ENCODE measurements around the gene TECTA.

Gene TECTA

DNA sequence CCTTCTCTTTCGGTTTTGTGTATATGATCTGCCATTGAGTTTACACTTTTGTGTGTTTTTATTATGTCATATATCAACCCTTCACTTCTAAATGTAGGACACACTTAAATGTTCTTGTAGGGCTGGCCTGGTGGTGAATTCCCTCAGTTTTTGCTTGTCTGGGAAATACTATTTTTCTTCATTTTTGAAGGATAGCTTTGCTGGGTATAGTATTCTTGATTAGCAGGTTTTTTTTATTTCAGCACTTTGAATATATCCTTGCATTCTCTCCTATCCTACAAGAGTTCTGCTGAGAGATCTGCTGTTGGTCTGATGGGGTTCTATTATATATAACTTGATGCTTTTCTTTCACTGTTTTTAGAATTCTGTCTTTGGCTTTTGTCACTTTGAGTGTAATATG is 79.1 kb downstream of the TECTA start:
- no peak for DNase-seq

- no peak for DNase-seq
These were observed 87.7 kb downstream of the TECTA start for GRCh38 chr11:121188776-121189175.

DNA sequence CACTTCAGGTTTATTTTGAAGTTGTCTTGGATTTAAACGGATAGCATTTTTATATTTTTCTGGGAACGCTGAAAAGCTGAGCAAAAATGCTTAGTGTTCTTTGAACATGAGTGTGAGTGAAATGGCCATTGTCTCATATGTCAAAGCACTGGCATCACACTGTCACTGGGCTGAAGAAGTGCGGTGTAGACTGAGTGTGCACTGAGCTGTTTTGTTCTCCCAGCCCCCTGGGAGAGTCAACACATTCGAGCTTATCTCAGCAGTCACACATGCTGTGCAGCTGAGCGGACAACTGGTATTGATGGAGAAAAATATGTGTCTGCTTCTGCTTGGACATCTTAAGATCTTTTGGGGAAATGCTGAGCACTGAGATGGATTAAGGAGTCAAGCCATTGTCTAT is 90.8 kb downstream of the TECTA start:
- DNase-seq: no peak

DNA sequence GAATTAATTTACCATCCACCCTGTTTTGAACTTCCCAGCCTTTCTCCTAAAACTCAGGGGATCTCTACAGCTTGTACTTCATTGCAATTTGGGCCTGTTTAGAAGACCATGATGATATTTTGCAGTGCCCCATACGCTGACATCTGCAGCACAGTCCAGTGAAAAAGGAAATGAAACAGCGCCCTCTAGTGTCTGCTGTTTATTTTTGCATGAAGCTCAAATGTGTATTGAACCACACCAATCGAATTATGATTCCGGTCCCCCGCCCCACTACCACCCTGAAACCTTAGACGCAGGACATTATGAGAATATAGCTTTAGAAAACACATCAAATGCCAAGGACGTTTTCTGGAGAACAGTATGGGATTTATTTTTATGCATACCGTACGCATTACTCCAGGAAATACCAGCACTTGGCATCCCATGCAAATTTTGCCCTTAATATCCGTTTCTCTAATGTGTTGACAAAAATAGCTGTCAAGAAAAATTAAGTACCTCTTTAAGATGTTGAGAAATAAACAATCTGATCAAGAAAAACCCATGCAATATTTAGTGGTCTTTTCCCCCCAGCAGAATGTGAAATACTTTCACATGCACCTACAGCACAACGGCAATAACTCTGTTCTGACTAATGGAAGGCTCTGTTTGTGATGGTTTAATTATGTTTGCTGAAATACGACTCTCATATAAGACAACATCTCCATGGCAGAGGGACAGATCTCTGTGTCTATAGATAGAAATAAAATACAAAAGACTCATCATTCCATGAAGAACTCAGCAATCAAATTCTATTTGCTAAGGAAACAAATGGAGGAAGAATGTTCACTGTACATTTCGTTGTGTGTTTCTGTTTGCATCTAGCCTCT is 93.9 kb downstream of the TECTA start:
- peak; percentile 6 for DNase-seq

- DNase-seq: no peak
These were observed 97.4 kb downstream of the TECTA start for GRCh38 chr11:121198491-121198890.

DNA sequence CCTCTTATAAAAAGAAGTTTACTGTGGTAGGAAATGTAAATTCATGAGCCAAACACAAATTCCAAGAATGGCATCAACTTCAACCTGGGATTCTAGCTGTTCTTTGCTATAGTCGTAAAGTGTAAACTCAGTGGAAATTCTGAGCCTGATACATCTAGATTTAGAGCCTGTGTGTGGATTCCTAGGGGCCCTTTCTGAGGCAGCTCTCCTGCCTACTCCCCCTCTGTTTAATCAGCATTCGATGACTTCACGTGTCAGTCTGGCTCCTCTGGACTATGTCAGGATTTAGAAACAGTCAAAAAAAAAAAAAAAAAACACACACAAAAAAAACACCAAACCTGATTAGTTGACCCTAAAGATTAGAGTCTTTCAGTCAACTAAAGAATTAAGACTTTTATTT is 98.5 kb downstream of the TECTA start:
- DNase-seq: no peak

DNA sequence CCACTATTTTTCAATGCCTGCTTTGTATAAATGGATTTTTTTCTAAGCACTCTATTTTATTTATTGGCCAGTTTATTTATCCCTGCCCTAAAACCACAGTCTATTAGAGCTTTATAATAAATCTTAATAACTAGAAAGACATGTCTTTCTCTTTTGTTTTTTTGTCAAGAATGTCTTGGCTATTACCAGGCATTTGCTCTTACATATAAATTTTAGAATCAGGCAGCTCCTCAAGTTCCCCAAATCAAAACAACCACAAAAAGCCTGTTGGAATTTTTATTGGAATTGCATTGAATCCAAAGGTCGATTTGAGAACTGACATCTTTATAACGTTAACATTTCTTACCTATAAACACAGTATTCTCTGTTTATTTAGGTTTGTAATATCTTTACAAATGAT is 105.8 kb downstream of the TECTA start:
- DNase-seq: no peak

DNA sequence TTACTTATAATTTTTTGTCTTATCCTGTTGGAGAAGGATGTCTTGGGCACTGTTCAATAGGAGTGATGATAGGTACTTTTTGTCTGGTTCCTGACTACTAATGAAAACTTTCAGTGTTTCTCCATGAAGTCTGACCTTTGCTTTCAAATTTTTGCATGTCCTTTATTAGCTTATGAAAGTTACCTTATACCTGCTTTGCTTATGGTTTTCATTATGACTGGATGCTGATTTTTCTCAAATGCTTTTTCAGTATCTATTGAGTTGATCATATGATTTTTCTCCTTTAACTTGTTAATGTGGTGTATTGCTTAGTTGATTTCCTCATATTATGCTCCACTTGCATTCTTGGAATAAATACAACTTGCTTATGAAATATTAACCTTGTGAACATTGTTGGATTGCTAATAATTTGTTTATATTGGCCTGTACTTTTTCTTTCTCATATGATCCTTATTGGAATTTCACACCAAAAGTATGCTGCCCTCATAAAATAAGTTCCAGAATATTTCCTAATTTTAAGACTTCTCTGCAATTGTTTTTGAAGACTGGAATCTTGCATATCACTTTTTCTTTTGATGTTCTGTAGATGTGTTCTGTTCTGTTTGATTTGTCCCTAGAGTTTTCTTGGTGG is 106.6 kb downstream of the TECTA start:
- no peak for DNase-seq

- DNase-seq: no peak
These were observed 109.5 kb downstream of the TECTA start for GRCh38 chr11:121210445-121211080.

DNA sequence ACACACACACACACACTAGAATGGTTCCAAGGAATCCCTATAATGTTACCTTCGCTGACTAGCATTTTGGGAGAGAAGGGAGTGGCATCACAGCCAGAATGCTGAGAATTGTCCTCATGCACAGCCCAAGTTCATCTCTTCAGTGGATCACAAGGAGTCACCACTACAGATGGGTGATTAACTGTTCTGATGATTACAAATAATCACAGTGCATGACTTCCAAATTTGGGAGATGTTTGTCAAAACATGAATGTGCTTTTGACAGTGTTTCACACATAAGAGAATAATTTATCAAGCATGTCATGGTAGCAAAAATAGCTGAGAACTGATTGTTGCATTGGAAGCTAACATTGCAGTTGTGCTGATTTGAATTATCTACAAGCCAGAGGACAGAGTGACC is 110.6 kb downstream of the TECTA start:
- no peak for DNase-seq

- DNase-seq: no peak
These were observed 111.7 kb downstream of the TECTA start for GRCh38 chr11:121212536-121213361.

DNA sequence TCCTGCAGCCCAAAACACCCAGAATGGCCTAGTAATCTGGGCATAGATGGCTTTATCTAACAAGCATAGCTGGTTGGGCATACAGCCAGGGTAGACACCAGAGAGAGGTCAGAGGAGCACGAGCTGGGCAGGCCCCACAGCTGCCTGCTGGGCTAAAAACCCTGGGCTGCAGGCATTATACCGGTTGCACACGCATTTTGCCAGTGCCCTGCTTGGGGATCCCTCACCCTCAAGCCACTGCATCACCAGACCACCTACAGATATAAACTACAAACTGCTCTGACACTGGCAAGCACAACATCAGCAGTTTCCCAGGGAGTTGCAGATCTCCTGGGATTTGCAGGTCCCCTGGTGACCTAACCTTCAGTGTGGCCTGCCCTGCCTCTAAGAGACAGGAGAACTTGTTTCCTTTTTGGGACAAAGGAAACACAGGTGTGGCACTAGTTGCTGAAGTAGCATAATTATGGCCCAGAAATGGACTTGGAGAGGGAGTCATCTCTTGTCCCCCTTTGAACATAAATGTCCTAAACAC is 112.4 kb downstream of the TECTA start:
- no peak for DNase-seq

- no peak for DNase-seq
These were observed 113.8 kb downstream of the TECTA start for GRCh38 chr11:121214861-121215260.

DNA sequence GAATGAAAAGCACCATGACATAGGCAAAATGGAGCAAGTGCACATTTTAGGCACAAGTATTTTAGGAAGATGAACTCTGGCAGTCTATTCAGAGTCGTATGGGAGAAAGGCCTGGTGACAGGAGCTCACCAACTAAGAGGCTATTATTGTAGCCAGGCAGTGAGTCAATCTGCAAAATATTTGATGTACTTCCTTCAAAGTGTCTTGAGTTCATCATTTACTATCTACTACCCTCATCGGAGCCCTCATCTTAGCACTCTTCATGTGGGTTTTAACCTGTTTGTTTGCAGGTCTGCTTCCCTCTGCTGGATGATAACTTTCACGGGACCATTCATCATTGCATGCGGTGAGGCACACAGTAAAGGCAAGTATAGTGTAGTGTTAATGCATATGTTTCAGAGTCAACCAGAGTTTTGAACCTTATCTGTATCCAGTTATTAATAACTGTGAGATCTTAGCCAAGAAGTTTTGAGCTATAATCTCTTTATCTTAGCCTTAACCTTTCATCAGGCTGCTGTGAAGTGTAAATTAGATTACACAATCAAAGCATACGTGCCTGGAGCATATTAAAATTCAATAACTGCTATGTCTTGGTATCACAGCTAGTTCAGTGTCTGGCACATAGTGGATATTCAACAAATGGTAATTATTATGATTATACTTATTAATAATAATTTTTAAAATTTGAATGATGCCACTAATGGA is 120.6 kb downstream of the TECTA start:
- DNase-seq: no peak

DNA sequence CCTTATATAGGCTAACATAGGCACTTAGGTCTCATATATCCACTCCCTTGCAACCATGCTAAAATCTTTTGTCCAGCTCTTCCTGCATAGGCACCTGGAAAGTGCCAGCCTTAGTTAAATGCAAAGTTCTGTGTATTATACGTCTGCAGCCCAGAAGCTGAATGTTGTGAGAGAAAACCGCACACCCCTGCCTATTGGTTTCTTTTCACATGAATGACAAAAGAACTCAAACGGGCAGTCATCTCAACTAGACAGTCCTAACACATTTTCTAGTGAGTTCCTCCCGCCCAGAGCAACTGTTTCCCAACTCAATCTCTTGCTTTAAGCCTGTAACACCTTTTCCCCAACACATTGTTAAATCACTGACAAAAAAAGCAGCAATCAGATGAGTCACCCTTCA is 122.1 kb downstream of the TECTA start:
- no peak for DNase-seq

DNA sequence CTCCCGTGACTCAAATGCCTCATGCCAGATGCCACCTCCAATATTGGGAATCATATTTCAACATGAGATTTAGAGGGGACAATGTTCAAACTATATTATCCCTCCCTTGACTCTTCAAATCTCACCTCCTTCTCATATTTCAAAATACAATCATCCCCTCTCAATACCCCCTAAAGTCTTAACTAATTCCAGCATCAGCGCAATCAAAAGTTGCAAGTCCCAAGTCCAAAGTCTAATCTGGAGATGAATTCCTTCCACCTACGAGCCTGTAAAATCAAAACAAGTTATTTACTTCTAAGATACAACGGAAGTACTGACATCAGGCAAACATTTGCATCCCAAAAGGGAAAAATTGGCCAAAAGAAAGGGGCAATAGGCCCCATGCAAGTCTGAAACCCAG is 124.3 kb downstream of the TECTA start:
- no peak for DNase-seq

GRCh38 chr11:121226415-121227263 is 125.6 kb downstream of the TECTA start:
- DNase-seq: no peak

DNA sequence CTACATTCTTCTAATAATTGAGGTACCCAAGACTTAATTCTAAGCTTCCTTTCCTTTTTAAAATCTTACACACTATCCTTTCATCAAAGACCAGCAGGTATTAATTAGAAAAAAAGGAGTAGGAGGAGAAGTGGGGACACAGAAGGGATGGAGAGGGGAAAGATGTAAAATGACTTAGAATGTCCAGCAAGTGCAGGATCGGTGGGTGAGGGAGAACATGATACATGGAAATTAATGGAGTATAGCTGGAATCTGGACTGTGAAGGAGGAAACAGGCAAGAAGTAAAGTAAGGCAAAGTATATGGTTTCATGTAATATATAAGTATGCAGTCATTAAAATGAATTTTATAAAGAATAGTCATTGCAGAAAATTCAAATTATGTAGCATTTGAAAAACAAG is 127.8 kb downstream of the TECTA start:
- DNase-seq: no peak

- DNase-seq: no peak
These were observed 128.6 kb downstream of the TECTA start for GRCh38 chr11:121229495-121230215.

DNA sequence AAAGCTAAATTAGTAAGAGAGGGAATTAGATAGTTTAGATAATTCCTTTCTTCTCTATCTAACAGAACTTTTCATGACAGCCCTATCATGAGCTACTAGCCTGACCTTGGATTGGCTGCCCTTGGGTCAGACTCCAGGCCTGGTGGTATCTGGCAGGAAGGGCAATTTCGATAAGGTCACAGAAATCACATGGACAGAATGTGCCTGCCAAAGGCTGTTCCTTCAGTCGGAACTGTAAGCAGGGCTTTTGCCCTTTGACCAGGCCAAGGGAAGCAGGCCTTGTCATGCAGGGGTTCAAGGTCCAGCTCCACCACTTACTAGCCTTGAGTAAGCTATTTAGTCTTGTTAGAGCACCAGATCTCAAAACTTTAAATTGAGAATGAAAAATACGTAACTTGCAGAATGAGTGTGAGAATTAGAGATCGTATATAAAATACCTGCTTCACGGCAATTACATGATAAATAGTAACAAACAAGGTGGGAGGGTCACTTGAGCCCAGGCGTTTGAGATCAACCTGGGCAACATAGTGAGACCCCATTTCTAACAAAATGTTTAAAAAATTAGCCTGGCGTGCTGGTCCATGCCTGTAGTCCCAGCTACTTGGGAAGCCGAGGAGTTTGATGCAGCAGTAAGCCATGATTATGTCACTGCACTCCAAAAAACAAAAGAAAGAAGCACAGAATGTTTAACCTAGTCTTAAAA is 130.7 kb downstream of the TECTA start:
- no peak for DNase-seq

All from activated effector memory CD4-positive, alpha-beta T cell treated with Interleukin-2 at 50 U/mL for 16 hours (primary cell).